NCI-H774 (cell line): ENCODE measurements around the gene PTPN9.

Source experiments
- DNase-seq: peaks from one replicate; lab custom pipeline; 2025; lab: John Stamatoyannopoulos, UW

The PTPN9 gene

DNA sequence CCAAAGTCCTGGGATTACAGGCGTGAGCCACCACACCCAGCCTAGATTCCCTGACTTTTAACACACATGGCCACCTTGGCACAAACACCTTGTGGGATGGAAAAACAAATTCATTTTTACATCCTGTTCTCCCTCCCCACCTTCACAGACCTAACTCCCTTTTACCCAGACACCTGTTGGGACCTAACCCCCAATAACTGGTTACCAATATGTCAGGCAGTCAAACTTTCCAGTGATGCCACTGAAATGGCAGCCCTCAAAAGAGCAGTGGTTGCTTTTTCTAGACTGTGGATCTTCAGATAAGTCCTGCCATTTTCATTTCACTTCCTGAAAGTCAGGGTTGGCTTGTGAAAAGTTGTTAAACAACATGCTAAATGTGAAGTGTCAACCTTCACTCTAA lies 162.5 kb downstream of the PTPN9 start:
- no peak for DNase-seq
